Measurements from ENCODE around the gene TSHZ3.

TSHZ3 gene

DNA sequence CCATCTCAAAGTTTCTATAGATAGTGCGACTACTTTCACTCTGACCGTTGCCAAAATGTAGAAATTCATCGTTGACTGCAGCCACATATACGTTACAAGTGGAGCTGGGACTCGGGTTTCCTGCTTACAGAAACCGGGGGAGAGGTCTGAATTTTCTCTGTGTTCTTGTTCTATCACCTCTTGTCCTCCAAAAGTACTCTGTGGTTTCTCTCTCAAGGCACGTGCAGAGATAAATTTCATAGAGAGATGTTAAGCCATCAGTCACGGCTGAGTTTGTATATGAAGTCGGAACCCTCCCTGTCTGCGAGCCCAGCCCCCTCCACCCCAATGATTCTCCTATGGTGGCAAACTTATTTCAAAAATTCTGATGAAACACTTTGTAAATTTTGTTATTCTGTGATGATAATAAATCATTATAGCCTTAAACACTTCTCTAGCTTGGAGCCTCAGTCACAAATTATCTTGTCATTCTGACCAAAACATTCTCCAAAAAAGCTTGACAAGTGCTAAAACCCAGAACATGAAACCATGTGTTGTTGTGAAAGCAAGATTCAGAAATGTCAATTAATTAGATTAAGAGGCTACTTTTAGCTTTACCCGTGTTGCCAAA, 87.5 kb downstream of the TSHZ3 start:
- no peak for DNase-seq

GRCh38 chr19:31261019-31261602, 88.1 kb downstream of the TSHZ3 start:
- DNase-seq: no peak

GRCh38 chr19:31260171-31260933, 88.9 kb downstream of the TSHZ3 start:
- DNase-seq: no peak

GRCh38 chr19:31258211-31259052, 90.8 kb downstream of the TSHZ3 start:
- no peak for DNase-seq

DNA sequence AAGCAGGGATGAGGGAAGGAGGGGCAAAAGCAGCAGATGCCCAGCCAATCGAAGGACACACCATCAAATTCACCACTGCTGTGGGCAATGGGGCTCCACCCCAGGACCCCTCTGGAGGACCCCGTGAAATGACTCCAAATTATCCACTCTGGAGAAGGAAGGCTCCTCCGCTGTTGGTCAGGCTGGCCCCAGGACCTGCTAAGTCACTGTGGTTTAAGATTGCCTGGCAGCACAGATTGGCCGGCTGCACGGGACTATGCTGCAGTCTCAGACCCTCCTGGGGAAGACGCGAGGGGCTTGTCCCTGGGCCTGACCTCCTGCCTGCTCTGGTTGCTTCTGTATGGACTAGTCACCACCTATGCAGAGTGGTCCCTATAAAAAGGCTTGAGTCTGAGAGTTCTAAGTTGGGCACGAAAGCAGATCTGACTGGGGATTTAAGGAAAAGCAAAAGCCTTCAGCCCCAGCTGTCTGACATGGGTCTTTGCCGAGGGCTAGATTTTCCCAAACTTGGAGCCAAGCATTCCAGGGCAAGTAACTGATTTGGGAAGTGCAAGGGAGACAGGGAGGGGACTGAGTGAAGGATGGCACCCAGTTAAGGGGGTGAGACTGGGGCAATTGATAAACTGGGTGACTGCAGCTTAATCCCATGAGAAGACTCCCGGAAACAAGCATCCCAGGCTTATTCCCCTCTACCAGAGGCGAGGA, 91.7 kb downstream of the TSHZ3 start:
- no peak for DNase-seq

DNA sequence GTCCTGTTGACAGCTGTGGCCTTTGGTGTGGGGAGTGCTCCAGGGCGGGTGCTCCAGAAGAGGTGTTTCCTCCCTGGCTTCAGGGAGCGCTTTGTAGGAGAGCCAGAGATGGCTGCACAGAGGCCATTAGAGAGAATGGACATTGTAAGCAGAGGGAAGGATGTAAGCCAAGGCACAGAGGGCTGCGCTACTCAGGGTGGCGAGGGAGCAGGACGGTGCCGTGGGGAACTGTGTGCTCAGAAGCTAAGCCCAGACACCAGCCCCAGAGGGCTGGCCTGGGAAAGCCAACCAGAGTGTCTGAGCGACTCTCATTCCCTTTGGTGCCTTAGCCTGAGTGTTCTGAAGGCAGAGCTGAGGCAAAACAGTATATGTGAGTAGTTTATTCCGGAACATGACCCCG, 92.2 kb downstream of the TSHZ3 start:
- DNase-seq: no peak

DNA sequence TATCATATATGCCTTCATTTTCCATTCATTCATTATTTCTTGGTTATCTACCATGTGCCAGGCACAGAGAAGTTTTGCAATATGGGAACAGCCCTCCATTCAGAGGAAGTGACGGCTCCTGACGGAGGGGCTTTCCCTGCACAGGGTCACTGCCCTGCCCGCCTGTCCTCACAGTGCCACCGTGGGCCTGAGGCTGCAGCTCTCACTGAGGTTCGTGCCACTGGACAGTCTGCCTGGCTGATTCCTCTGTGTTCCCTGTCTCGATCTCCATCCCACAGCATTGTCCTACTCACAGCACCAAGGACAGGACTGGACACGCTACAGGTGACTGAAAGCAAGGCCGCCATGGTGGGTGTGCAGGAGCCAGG, 92.7 kb downstream of the TSHZ3 start:
- DNase-seq: no peak

DNA sequence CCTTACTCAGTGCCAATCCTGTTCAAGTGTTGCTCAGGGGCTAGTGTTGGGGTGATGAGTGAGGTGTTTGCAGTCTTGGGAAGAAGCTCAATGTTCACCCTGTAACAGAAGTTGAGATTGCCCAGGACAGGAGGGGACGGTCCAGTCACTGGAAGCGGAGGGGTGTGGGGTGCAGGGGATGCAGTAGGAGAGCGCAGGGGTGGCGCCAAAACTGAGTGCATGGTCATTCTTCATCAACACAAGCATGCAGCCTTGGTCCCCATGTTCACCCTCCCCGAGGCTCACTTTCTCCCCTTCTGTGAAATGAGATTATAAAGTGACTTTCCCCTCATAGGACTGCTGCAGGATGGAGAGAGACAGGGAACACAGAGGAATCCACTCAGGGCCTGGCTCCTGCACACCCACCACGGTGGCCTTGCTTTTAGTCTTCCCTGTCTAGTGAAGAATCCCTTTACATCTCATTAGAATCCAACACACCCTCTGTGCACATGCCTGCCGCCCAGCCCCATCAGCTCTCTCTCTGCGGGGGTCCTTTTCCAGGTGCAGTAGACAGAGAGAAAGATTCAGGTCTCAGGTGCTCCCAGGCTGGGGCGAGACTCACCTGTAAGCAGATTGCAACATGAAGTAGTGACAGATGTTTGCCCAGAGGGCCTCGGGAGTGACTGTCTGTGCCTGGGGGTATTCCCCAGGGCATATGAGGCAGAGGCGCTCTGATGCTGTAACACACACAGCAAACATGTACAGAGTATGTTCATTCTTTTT, 93.2 kb downstream of the TSHZ3 start:
- no peak for DNase-seq

DNA sequence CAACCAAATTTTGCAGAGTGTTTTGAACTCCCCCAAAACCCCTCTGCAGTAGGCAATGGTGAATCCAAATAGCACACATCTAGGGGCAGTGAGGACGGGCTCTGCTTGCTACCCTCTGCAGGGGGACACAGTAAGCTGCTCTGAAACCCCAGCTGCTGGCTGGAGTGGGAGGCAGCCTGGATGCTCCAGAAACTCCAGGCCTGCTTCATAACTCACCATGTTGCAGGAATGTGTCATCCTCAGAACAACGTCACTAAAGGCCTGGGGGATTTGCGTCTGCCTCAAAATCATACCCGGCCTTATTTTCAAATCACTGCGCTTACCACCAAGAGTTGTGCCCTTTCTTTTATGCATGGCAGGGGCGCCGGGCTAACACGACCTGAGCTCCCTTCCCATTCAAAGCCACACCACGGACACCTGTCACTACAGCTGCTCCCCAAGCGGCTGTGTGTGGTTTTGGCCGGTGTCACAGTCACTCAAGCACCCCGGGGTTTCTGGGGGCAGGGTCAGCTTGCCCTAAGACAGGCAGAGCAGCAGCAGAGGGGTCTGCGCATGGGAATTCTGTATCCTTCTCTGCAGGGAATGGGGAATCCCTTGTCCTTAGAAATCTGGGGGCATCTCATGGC, 93.9 kb downstream of the TSHZ3 start:
- no peak for DNase-seq

GRCh38 chr19:31254611-31255010, 94.6 kb downstream of the TSHZ3 start:
- no peak for DNase-seq

- DNase-seq: no peak
Observed at GRCh38 chr19:31254180-31254551, 95.1 kb downstream of the TSHZ3 start.

- no peak for DNase-seq
Observed at GRCh38 chr19:31253526-31254179, 95.6 kb downstream of the TSHZ3 start.

DNA sequence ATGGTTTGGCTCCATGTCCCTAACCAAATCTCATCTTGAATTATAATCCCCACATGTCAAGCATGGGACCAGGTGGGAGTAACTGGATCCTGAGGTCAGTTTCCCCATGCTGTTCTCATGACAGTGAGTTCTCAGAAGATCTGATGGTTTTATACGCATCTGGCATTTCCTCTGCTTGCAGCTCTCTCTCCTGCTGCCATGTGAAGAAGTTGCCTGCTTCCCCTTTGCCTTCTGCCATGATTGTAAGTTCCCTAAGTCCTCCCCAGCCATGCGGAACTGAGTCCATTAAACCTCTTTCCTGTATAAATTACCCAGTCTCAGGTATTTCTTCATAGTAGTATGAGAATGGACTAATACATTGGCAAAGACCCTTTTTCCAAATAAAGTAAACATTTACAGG, 96.8 kb downstream of the TSHZ3 start:
- DNase-seq: no peak

DNA sequence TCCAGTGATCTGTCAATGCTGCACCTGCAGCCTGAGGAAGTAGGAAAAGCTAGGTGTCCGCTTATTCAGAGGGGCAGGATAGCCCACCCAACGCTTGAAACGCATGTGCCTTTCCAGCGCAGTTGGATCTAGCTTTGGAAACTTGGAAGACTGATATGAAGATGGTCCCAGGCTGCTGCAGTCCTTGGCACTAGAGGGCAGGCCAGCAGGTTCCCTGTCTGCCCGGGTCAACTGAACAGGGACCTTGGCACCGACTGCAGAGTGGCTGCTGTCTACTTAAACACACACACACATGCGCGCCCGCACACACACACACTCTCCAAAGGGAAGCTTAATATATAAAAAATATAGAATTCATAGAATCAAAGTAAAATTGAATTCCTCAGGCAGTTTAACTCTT, 100.0 kb downstream of the TSHZ3 start:
- DNase-seq: no peak

GRCh38 chr19:31235806-31236205, 113.4 kb downstream of the TSHZ3 start:
- no peak for DNase-seq

- DNase-seq: no peak
Observed at GRCh38 chr19:31233295-31233800, 115.9 kb downstream of the TSHZ3 start.

GRCh38 chr19:31232871-31233270, 116.4 kb downstream of the TSHZ3 start:
- DNase-seq: no peak

- DNase-seq: no peak
Observed at GRCh38 chr19:31232180-31232579, 117.1 kb downstream of the TSHZ3 start.

DNA sequence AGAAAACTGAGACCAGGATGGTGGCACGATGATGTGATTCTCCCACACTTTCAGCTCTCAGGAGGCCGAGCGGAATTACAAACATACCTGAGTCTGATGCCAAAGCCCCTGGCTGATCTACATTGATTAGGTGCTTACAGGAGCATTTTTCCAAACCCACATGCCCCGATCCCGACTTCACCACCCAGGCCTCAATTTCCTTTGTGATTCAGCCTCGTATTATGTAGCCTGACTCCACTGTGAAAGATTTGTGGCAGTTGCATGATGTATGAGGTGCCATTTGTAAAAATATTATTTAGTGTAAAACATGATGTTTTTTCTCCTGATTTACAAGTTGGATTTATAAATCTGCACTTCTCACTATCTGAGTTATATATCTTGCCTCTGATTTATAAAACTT, 118.0 kb downstream of the TSHZ3 start:
- DNase-seq: no peak

GRCh38 chr19:31226151-31226935, 122.9 kb downstream of the TSHZ3 start:
- DNase-seq: no peak
